SK-N-MC (cell line): ENCODE data around the gene CFD.

Source experiments
- DNase-seq: peaks from one replicate; pipeline ENCODE4 v3.0.0-alpha.2; 2011; ENCODE audit warnings: low read depth, low spot score
- H3K27ac ChIP-seq: fragments of 200-600 bp; sonication (generic); 2 replicates; pipeline ENCODE4 v1.5.1; 2016; ENCODE audit warnings: mixed run types
- H3K36me3 ChIP-seq: fragments of 200-600 bp; sonication (generic); 2 replicates; pipeline ENCODE4 v1.6.1; 2017; ENCODE audit warnings: antibody characterized with exemption, low read length, mixed read lengths; ENCODE audit not compliant: insufficient read depth
- H3K4me3 ChIP-seq: fragments of 200-600 bp; sonication (generic); 2 replicates; pipeline ENCODE4 v1.5.1; 2016
- H3K9ac ChIP-seq: fragments of 200-600 bp; sonication (generic); 2 replicates; pipeline ENCODE4 v1.8.0; 2017; ENCODE audit warnings: mixed run types, mixed read lengths; ENCODE audit not compliant: insufficient read length
- H3K9me3 ChIP-seq: fragments of 200-600 bp; sonication (generic); 2 replicates; pipeline ENCODE4 v1.6.1; 2017; ENCODE audit warnings: low read depth, mild to moderate bottlenecking, antibody characterized with exemption, low read length, moderate library complexity, mixed read lengths
- EZH2 ChIP-seq: fragments of 200-600 bp; sonication (generic); IDR thresholded peaks from one replicate; pipeline ENCODE4 v1.6.1; 2017; ENCODE audit warnings: antibody characterized with exemption
- FOXP2 ChIP-seq: optimal IDR thresholded peaks from 2 replicates; pipeline ENCODE3; 2011; ENCODE audit warnings: mild to moderate bottlenecking, moderate library complexity; ENCODE audit not compliant: insufficient read depth; ENCODE audit errors: extremely low read length, control extremely low read depth
- POLR2AphosphoS5 ChIP-seq: IDR thresholded peaks from 2 replicates; pipeline ENCODE4 v1.6.1; 2012; ENCODE audit warnings: mild to moderate bottlenecking, low read depth, low read length, borderline replicate concordance

Gene CFD

GRCh38 chr19:902446-903226, 43.2 kb downstream of the CFD start:
- DNase-seq = no peak
- Histone ChIP-seq H3K36me3 (no peaks in the 10 kb centered on the region; the same call in 1 of the 2 replicates), H3K27ac (no peak overlapping the region), H3K9ac (no peak overlapping the region), H3K9me3 (no peaks in the 10 kb centered on the region), H3K4me3 (no peak overlapping the region)
- no peak for TF ChIP-seq EZH2
- no peak for TF ChIP-seq POLR2AphosphoS5
- no peak for TF ChIP-seq FOXP2

DNA sequence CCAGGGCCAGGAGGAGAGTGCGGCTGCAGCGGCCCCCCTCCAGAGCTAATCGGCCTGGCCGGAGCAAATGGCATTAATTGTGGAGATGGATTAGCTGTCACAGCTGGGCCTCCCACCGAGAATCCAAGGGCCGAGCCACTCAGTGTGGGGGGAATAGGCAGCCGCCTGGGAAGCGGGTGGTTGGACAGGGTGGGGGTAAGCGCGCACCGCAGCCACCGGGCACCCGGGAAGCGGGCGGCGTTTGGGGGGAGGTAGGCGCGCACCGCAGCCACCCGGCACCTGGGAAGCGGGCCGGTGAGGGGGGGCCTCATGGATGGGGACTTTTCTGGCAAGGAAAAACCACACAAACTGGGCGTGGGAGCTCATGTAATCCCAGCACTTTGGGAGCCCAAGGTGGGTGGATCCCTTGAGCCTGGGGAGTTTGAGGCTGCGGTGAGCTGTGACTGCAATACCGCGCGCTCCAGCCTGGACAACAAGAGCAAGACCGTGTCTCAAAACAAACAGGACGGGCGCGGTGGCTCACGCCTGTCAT, 43.9 kb downstream of the CFD start:
- TF ChIP-seq POLR2AphosphoS5 (no peak), FOXP2 (no peak), EZH2 (no peak)
- no peaks in the 10 kb centered on the region for H3K9me3 ChIP-seq
- no peak overlapping the region for H3K4me3 ChIP-seq
- H3K9ac ChIP-seq = no peak overlapping the region
- no peak overlapping the region for H3K27ac ChIP-seq
- no peak for DNase-seq
- H3K36me3 ChIP-seq = no peaks in the 10 kb centered on the region; the same call in 1 of the 2 replicates

GRCh38 chr19:904545-904944, 45.1 kb downstream of the CFD start:
- no peak for TF ChIP-seq EZH2
- no peak for TF ChIP-seq POLR2AphosphoS5
- TF ChIP-seq FOXP2 = no peak
- DNase-seq = no peak
- no peak overlapping the region for H3K27ac ChIP-seq
- H3K9me3 ChIP-seq = no peaks in the 10 kb centered on the region
- H3K9ac ChIP-seq = no peak overlapping the region
- no peak overlapping the region for H3K4me3 ChIP-seq
- H3K36me3 ChIP-seq = no peaks in the 10 kb centered on the region; the same call in 1 of the 2 replicates

GRCh38 chr19:906480-906879, 47.0 kb downstream of the CFD start:
- Histone ChIP-seq H3K27ac (no peak overlapping the region), H3K4me3 (no peak overlapping the region), H3K9ac (no peak overlapping the region), H3K9me3 (no peaks in the 10 kb centered on the region), H3K36me3 (no peaks in the 10 kb centered on the region; the same call in 1 of the 2 replicates)
- DNase-seq = no peak
- TF ChIP-seq POLR2AphosphoS5 (no peak), EZH2 (no peak), FOXP2 (no peak)

GRCh38 chr19:907183-907853, 47.9 kb downstream of the CFD start:
- Histone ChIP-seq H3K9ac (no peak overlapping the region), H3K36me3 (no peaks in the 10 kb centered on the region), H3K27ac (no peak overlapping the region), H3K9me3 (no peaks in the 10 kb centered on the region), H3K4me3 (no peak overlapping the region)
- no peak for DNase-seq
- no peak for TF ChIP-seq POLR2AphosphoS5
- no peak for TF ChIP-seq EZH2
- TF ChIP-seq FOXP2 = no peak

GRCh38 chr19:911197-912033, 52.0 kb downstream of the CFD start:
- Histone ChIP-seq H3K9ac (no peak overlapping the region), H3K9me3 (no peaks in the 10 kb centered on the region), H3K4me3 (no peak overlapping the region), H3K36me3 (no peaks in the 10 kb centered on the region), H3K27ac (no peak overlapping the region)
- no peak for TF ChIP-seq EZH2
- no peak for TF ChIP-seq POLR2AphosphoS5
- TF ChIP-seq FOXP2 = no peak
- no peak for DNase-seq

GRCh38 chr19:912181-913079, 53.0 kb downstream of the CFD start:
- Histone ChIP-seq H3K9ac (peak overlapping the region; percentile 78), H3K27ac (no peak overlapping the region; the same call in 1 of the 2 replicates)
- DNase-seq = no peak

More at GRCh38 chr19:912181-913079, 53.0 kb downstream of the CFD start:
- Histone ChIP-seq H3K4me3 (peak overlapping the region; percentile 87), H3K9me3 (no peaks in the 10 kb centered on the region), H3K36me3 (no peaks in the 10 kb centered on the region)
- TF ChIP-seq POLR2AphosphoS5 (no peak), FOXP2 (no peak), EZH2 (no peak)
